HCT116 (cell line): Measurements from ENCODE around the gene ERMP1. TPM values are rescaled to one million over a fixed set of nuclear protein-coding genes. Genes with fewer than 3 reads are reported as not detected.

Experiments used
- ATAC-seq: fragments of 200-7000 bp; cut with Tn5 transposase; 2 replicates; pipeline ENCODE4 v1.9.1; 2020; ENCODE audit warnings: mild to moderate bottlenecking, moderate library complexity
- BruUV-seq: library from RNA; stranded (reverse); fragments of 400-500 nt; replicated peaks from 2 replicates; lab custom pipeline; 2021; lab: Mats Ljungman, UMichigan
- CTCF ChIA-PET: fragments of 300-600 bp; sonication (Branson Sonifier 250); formaldehyde crosslinking; loops from one replicate; lab custom pipeline; 2021; ENCODE audit warnings: antibody characterized with exemption; lab: Charles Lee
- POLR2A ChIA-PET: fragments of 300-600, 350-600 bp; sonication (Branson Sonifier 250); formaldehyde crosslinking; loops from one replicate; lab custom pipeline; 2021; ENCODE audit warnings: antibody characterized with exemption; lab: Charles Lee
- RAD21 ChIA-PET, 2 experiments: fragments of 300-600 bp; sonication (Branson Sonifier 250); formaldehyde crosslinking; loops; one replicate each; lab custom pipeline; 2023; ENCODE audit warnings: low total read pairs in 2 of 2; ENCODE audit not compliant: uncharacterized antibody in 2 of 2, unreplicated experiment in 2 of 2, low non-redundant PET in 1 of 2; lab: Charles Lee
- DNase-seq: peaks from one replicate; pipeline ENCODE4 v3.0.0-alpha.2; 2010; ENCODE audit warnings: low read depth, low spot score
- H2AFZ ChIP-seq: fragments of 200-600 bp; shearing (Covaris generic), sonication (generic); 2 replicates; pipeline ENCODE4 v1.6.1; 2017; ENCODE audit warnings: low read depth, mixed run types, mixed read lengths, antibody characterized with exemption, low read length; ENCODE audit not compliant: poor library complexity, severe bottlenecking
- H3K27ac ChIP-seq: 2 replicates; pipeline ENCODE4 v1.5.1; 2012; ENCODE audit warnings: low read depth, low read length
- H3K27me3 ChIP-seq: fragments of 200-600 bp; sonication (generic); 2 replicates; pipeline ENCODE4 v1.6.1; 2016; ENCODE audit warnings: mixed run types, low read length, mixed read lengths; ENCODE audit not compliant: insufficient read depth
- H3K36me3 ChIP-seq, 2 experiments: fragments of 200-500 bp in 1 of 2; fragments of 200-600 bp in 1 of 2; sonication (Bioruptor generic) in 1 of 2; sonication (generic) in 1 of 2; 2 replicates each; pipeline versions ENCODE4 v1.5.1 to v1.6.1; 2014 to 2016; ENCODE audit warnings: low read length in 2 of 2, inconsistent platforms in 1 of 2, mixed read lengths in 1 of 2, mixed run types in 1 of 2; ENCODE audit not compliant: insufficient read depth in 2 of 2, control insufficient read depth in 1 of 2
- H3K4me1 ChIP-seq, 2 experiments: fragments of 200-600 bp in 1 of 2; sonication (generic) in 1 of 2; 2 replicates each; pipeline versions ENCODE4 v1.5.1 to v1.6.1; 2012 to 2017; ENCODE audit warnings: low read length in 2 of 2, inconsistent platforms in 1 of 2, mild to moderate bottlenecking in 1 of 2, mixed read lengths in 1 of 2, mixed run types in 1 of 2, moderate library complexity in 1 of 2; ENCODE audit not compliant: insufficient read depth in 2 of 2, control insufficient read depth in 1 of 2
- H3K4me2 ChIP-seq: fragments of 200-600 bp; sonication (generic); 2 replicates; pipeline ENCODE4 v1.6.1; 2017; ENCODE audit warnings: mixed run types, low read length, mixed read lengths
- H3K4me3 ChIP-seq, 2 experiments: fragments of 200-600 bp in 1 of 2; sonication (generic) in 1 of 2; replicated peaks in 1 of 2; 2 replicates each; pipeline ENCODE4 v1.5.1; 2011 to 2016; ENCODE audit warnings: low read length in 2 of 2, control low read depth in 1 of 2, low read depth in 1 of 2, mild to moderate bottlenecking in 1 of 2, mixed read lengths in 1 of 2, mixed run types in 1 of 2
- H3K79me2 ChIP-seq: fragments of 200-600 bp; sonication (generic); 2 replicates; pipeline ENCODE4 v1.6.1; 2017; ENCODE audit warnings: mild to moderate bottlenecking, mixed run types, low read length, moderate library complexity, mixed read lengths; ENCODE audit not compliant: insufficient read depth
- H3K9ac ChIP-seq: fragments of 200-600 bp; sonication (generic); 2 replicates; pipeline ENCODE4 v1.6.1; 2016; ENCODE audit warnings: low read length, mixed read lengths
- H3K9me2 ChIP-seq: fragments of 200-600 bp; sonication (generic), shearing (Covaris generic); 2 replicates; pipeline ENCODE4 v1.6.1; 2017; ENCODE audit warnings: mixed run types, mild to moderate bottlenecking, moderate library complexity; ENCODE audit not compliant: insufficient read depth
- H3K9me3 ChIP-seq, 2 experiments: fragments of 200-500 bp in 1 of 2; fragments of 200-600 bp in 1 of 2; sonication (Bioruptor generic) in 1 of 2; sonication (generic) in 1 of 2; 2 replicates each; pipeline ENCODE4 v1.6.1; 2014 to 2017; ENCODE audit warnings: low read length in 2 of 2, mixed read lengths in 2 of 2, inconsistent platforms in 1 of 2, low read depth in 1 of 2, mild to moderate bottlenecking in 1 of 2, mixed run types in 1 of 2, moderate library complexity in 1 of 2; ENCODE audit not compliant: control insufficient read depth in 1 of 2, insufficient read depth in 1 of 2
- H4K20me1 ChIP-seq: fragments of 200-600 bp; sonication (generic), shearing (Covaris generic); 2 replicates; pipeline ENCODE4 v1.6.1; 2017; ENCODE audit warnings: mixed run types, mild to moderate bottlenecking, moderate library complexity; ENCODE audit not compliant: insufficient read depth
- CBX3 ChIP-seq: IDR thresholded peaks from 2 replicates; pipeline ENCODE4 v1.6.1; 2012; ENCODE audit warnings: low read depth
- CEBPB ChIP-seq: IDR thresholded peaks from 2 replicates; pipeline ENCODE4 v1.6.1; 2012; ENCODE audit warnings: low read depth
- EZH2 ChIP-seq: fragments of 200-600 bp; sonication (generic); IDR thresholded peaks from 2 replicates; pipeline ENCODE4 v1.6.1; 2017; ENCODE audit warnings: antibody characterized with exemption, mixed run types
- EZH2phosphoT487 ChIP-seq: fragments of 200-600 bp; IDR thresholded peaks from 2 replicates; pipeline ENCODE4 v1.6.1; 2018; ENCODE audit warnings: antibody characterized with exemption, borderline replicate concordance
- FOSL1 ChIP-seq: IDR thresholded peaks from 2 replicates; pipeline ENCODE4 v1.6.1; 2012; ENCODE audit warnings: low read depth
- JUND ChIP-seq: IDR thresholded peaks from 2 replicates; pipeline ENCODE4 v1.6.1; 2012
- POLR2A ChIP-seq: IDR thresholded peaks from 2 replicates; pipeline ENCODE4 v1.7.0; 2011; ENCODE audit warnings: borderline replicate concordance; ENCODE audit not compliant: insufficient read depth, insufficient read length; ENCODE audit errors: extremely low read depth
- RAD21 ChIP-seq: IDR thresholded peaks from 2 replicates; pipeline ENCODE4 v1.6.1; 2012; ENCODE audit warnings: low read depth, mild to moderate bottlenecking
- SP1 ChIP-seq: IDR thresholded peaks from 2 replicates; pipeline ENCODE4 v1.6.1; 2012; ENCODE audit warnings: low read depth
- SRF ChIP-seq: IDR thresholded peaks from 2 replicates; pipeline ENCODE4 v1.6.1; 2012; ENCODE audit warnings: low read depth
- TCF7L2 ChIP-seq: IDR thresholded peaks from 2 replicates; pipeline ENCODE4 v1.7.0; 2011; ENCODE audit warnings: borderline replicate concordance, inconsistent platforms; ENCODE audit not compliant: insufficient read depth, insufficient read length; ENCODE audit errors: extremely low read depth
- YY1 ChIP-seq: IDR thresholded peaks from 2 replicates; pipeline ENCODE4 v1.6.1; 2011; ENCODE audit warnings: low read length, low read depth, moderate library complexity, mild to moderate bottlenecking; ENCODE audit not compliant: insufficient replicate concordance; ENCODE audit errors: extremely low read depth
- ZFX ChIP-seq: fragments of 450-650 bp; IDR thresholded peaks from 2 replicates; pipeline ENCODE4 v1.6.1; 2017
- ZNF274 ChIP-seq: fragments of 200-500 bp; sonication (Bioruptor generic); IDR thresholded peaks from 2 replicates; pipeline ENCODE4 v1.6.1; 2014; ENCODE audit warnings: mild to moderate bottlenecking, low read depth, low read length, inconsistent platforms
- intact Hi-C: fragments of 100-400 bp; cut with micrococcal nuclease; formaldehyde crosslinking; loops from 2 replicates; pipeline ENCODE4 v1.10.0; 2022
- total RNA-seq: library from RNA; stranded (reverse); gene quantifications from one replicate; pipeline ENCODE4 v1.2.1, GENCODE V29; 2021; ENCODE audit not compliant: unreplicated experiment
- TF ChIP-seq, protein P1 (sequence below): IDR thresholded peaks from 2 replicates; pipeline ENCODE4 v1.6.1; 2011; ENCODE audit warnings: mild to moderate bottlenecking, low read length, moderate library complexity; ENCODE audit not compliant: insufficient replicate concordance; ENCODE audit errors: extremely low read depth
- TF ChIP-seq, protein P2 (sequence below): IDR thresholded peaks from 2 replicates; pipeline ENCODE4 v1.6.1; 2012
- TF ChIP-seq, protein P3 (sequence below), 3 experiments: fragments of 200-600 bp in 1 of 3; sonication (generic) in 1 of 3; IDR thresholded peaks in 2 of 3; conservative IDR thresholded peaks in 1 of 3; 2 replicates each; pipeline ENCODE4 v1.5.1; 2012 to 2017; ENCODE audit warnings: low read depth in 2 of 3, low read length in 2 of 3, antibody characterized with exemption in 1 of 3, borderline replicate concordance in 1 of 3, control low read depth in 1 of 3, mild to moderate bottlenecking in 1 of 3, mixed read lengths in 1 of 3, mixed run types in 1 of 3, moderate library complexity in 1 of 3; ENCODE audit not compliant: insufficient read depth in 1 of 3

The ERMP1 gene
- total RNA-seq, 1 experiment from 2014 or later: 29.9 TPM

DNA sequence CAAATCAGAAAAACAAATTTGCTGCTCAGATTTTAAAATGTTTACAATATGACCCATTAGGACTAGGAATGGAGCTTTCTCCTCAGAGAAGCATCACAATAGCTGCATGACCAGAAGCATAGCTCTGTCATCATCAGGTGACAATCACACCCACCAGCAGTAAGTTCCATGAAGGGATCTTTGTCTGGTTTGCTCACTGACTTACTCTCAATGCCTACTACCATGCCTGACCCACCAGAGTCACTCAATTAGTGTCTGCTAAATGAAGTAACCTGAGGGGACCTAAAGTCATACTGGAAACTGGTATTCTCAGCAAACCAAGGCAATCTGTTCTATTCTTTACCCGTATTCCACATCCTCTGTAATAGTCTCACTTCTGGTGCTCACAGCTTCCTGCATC is 7.7 kb downstream of the ERMP1 start:
- H3K79me2 ChIP-seq: peaks cover 15% of the 10 kb centered on the region
- no peak overlapping the region for H2AFZ ChIP-seq
- no peak overlapping the region for H3K4me2 ChIP-seq
- ATAC-seq (no peak), DNase-seq (no peak)
- H3K9me2 ChIP-seq: no peaks in the 10 kb centered on the region
- POLR2A ChIA-PET: no interaction called here
- no peaks in the 10 kb centered on the region for H3K27me3 ChIP-seq
- H3K9ac ChIP-seq: no peak overlapping the region
- H3K4me1 ChIP-seq: no peaks in the 10 kb centered on the region
- CTCF ChIA-PET: no interaction called here
- RAD21 ChIA-PET: no interaction called here
- intact Hi-C loops: no loop called here
- no peaks in the 10 kb centered on the region for H3K9me3 ChIP-seq
- H3K4me3 ChIP-seq: no peak overlapping the region
- TF ChIP-seq, protein P1, sequence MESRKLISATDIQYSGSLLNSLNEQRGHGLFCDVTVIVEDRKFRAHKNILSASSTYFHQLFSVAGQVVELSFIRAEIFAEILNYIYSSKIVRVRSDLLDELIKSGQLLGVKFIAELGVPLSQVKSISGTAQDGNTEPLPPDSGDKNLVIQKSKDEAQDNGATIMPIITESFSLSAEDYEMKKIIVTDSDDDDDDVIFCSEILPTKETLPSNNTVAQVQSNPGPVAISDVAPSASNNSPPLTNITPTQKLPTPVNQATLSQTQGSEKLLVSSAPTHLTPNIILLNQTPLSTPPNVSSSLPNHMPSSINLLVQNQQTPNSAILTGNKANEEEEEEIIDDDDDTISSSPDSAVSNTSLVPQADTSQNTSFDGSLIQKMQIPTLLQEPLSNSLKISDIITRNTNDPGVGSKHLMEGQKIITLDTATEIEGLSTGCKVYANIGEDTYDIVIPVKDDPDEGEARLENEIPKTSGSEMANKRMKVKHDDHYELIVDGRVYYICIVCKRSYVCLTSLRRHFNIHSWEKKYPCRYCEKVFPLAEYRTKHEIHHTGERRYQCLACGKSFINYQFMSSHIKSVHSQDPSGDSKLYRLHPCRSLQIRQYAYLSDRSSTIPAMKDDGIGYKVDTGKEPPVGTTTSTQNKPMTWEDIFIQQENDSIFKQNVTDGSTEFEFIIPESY: no peak
- TF ChIP-seq ZNF274 (no peak), YY1 (no peak), JUND (no peak), SP1 (no peak), POLR2A (no peak), SRF (no peak), RAD21 (no peak), EZH2 (no peak), FOSL1 (no peak), CBX3 (no peak), EZH2phosphoT487 (no peak), TCF7L2 (no peak), CEBPB (no peak), ZFX (no peak)
- TF ChIP-seq, protein P2, sequence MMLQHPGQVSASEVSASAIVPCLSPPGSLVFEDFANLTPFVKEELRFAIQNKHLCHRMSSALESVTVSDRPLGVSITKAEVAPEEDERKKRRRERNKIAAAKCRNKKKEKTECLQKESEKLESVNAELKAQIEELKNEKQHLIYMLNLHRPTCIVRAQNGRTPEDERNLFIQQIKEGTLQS: no peak
- TF ChIP-seq, protein P3, sequence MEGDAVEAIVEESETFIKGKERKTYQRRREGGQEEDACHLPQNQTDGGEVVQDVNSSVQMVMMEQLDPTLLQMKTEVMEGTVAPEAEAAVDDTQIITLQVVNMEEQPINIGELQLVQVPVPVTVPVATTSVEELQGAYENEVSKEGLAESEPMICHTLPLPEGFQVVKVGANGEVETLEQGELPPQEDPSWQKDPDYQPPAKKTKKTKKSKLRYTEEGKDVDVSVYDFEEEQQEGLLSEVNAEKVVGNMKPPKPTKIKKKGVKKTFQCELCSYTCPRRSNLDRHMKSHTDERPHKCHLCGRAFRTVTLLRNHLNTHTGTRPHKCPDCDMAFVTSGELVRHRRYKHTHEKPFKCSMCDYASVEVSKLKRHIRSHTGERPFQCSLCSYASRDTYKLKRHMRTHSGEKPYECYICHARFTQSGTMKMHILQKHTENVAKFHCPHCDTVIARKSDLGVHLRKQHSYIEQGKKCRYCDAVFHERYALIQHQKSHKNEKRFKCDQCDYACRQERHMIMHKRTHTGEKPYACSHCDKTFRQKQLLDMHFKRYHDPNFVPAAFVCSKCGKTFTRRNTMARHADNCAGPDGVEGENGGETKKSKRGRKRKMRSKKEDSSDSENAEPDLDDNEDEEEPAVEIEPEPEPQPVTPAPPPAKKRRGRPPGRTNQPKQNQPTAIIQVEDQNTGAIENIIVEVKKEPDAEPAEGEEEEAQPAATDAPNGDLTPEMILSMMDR (IDR thresholded peaks at IDR 0.05 in 2 of 3, conservative IDR thresholded peaks at IDR 0.05 in 1 of 3; ENCODE audit: borderline replicate concordance in 1 of 3, insufficient read depth in 1 of 3, low read depth in 2 of 3, low read length in 2 of 3): no peak
- peaks cover 18 to 21% of the 10 kb centered on the region in 2 experiments for H3K36me3 ChIP-seq
- no peak overlapping the region for H3K27ac ChIP-seq
- no peaks in the 10 kb centered on the region for H4K20me1 ChIP-seq
- BruUV-seq: no TSS peak
